NK-92 (cell line): ENCODE data around the gene FHIT.

ENCODE experiments used
- DNase-seq: peaks from one replicate; lab custom pipeline; 2025; ENCODE audit not compliant: unreplicated experiment; lab: John Stamatoyannopoulos, UW

The FHIT gene

GRCh38 chr3:61172684-61173083 is 78.6 kb downstream of the FHIT start:
- DNase-seq = no peak

GRCh38 chr3:61172203-61172602 is 79.0 kb downstream of the FHIT start:
- DNase-seq = no peak

- DNase-seq = no peak
These were observed 81.5 kb downstream of the FHIT start for GRCh38 chr3:61169621-61170251.

GRCh38 chr3:61168286-61168685 is 83.0 kb downstream of the FHIT start:
- DNase-seq = no peak

GRCh38 chr3:61162965-61163364 is 88.3 kb downstream of the FHIT start:
- DNase-seq = no peak

- DNase-seq = no peak
These were observed 92.6 kb downstream of the FHIT start for GRCh38 chr3:61158667-61159066.

GRCh38 chr3:61158216-61158615 is 93.0 kb downstream of the FHIT start:
- DNase-seq = no peak

- no peak for DNase-seq
These were observed 93.8 kb downstream of the FHIT start for GRCh38 chr3:61157414-61157813.

- DNase-seq = no peak
These were observed 95.5 kb downstream of the FHIT start for GRCh38 chr3:61155701-61156292.

GRCh38 chr3:61154457-61155198 is 96.6 kb downstream of the FHIT start:
- DNase-seq = no peak

GRCh38 chr3:61152071-61152470 is 99.2 kb downstream of the FHIT start:
- no peak for DNase-seq

- DNase-seq = no peak
These were observed 102.0 kb downstream of the FHIT start for GRCh38 chr3:61149236-61149635.

GRCh38 chr3:61146010-61146890 is 105.0 kb downstream of the FHIT start:
- no peak for DNase-seq

- DNase-seq = no peak
These were observed 109.6 kb downstream of the FHIT start for GRCh38 chr3:61141697-61142096.

GRCh38 chr3:61141227-61141626 is 110.0 kb downstream of the FHIT start:
- no peak for DNase-seq

- no peak for DNase-seq
These were observed 111.6 kb downstream of the FHIT start for GRCh38 chr3:61139686-61140085.

- no peak for DNase-seq
These were observed 112.9 kb downstream of the FHIT start for GRCh38 chr3:61138401-61138800.

GRCh38 chr3:61136191-61136590 is 115.1 kb downstream of the FHIT start:
- no peak for DNase-seq

GRCh38 chr3:61134532-61134931 is 116.7 kb downstream of the FHIT start:
- DNase-seq = no peak

- no peak for DNase-seq
These were observed 119.2 kb downstream of the FHIT start for GRCh38 chr3:61132062-61132461.

GRCh38 chr3:61118830-61119229 is 132.4 kb downstream of the FHIT start:
- no peak for DNase-seq
